Measurements from ENCODE around the gene ERC1. TPM values are rescaled to one million over a fixed set of nuclear protein-coding genes. Genes with fewer than 3 reads are reported as not detected.

Gene ERC1
- polyA plus RNA-seq, 1 donor from 2014 or later = 7.1 TPM

GRCh38 chr12:1126091-1126490 lies 135.1 kb downstream of the ERC1 start:
- H2AFZ ChIP-seq (ENCODE audit: low read depth, low read length) = no peak overlapping the region
- H3F3A ChIP-seq (ENCODE audit: insufficient read depth, low read length, poor library complexity, severe bottlenecking) = no peaks in the 10 kb centered on the region
- H3K27me3 ChIP-seq (ENCODE audit: insufficient read depth, low read depth, low read length) = no peaks in the 10 kb centered on the region
- H4K20me1 ChIP-seq (ENCODE audit: insufficient read depth) = no peaks in the 10 kb centered on the region
- no peaks in the 10 kb centered on the region for H3K9me3 ChIP-seq (ENCODE audit: low read length)
- H3K27ac ChIP-seq (ENCODE audit: low read length) = no peak overlapping the region
- no peak overlapping the region for H3K9ac ChIP-seq (ENCODE audit: low read length)
- no peaks in the 10 kb centered on the region for H3K36me3 ChIP-seq (ENCODE audit: insufficient read depth, low read length)
- TF ChIP-seq RAD21 (conservative IDR thresholded peaks at IDR 0.05) = no peak
- no peak for TF ChIP-seq SMC3 (conservative IDR thresholded peaks at IDR 0.05; ENCODE audit: poor library complexity)
- TF ChIP-seq MXI1 (conservative IDR thresholded peaks at IDR 0.05; ENCODE audit: poor library complexity, severe bottlenecking) = no peak
- TF ChIP-seq POLR2AphosphoS5 (IDR thresholded peaks at IDR 0.05) = no peak
- no peak for TF ChIP-seq REST (IDR thresholded peaks at IDR 0.05; ENCODE audit: borderline replicate concordance)
- no peak for TF ChIP-seq TAF1 (IDR thresholded peaks at IDR 0.05; ENCODE audit: low read depth)
- TF ChIP-seq EP300 (conservative IDR thresholded peaks at IDR 0.05; ENCODE audit: poor library complexity, severe bottlenecking) = no peak
- no peak for TF ChIP-seq EZH2 (IDR thresholded peaks at IDR 0.05; ENCODE audit: borderline replicate concordance, insufficient read depth, low read length, poor library complexity, severe bottlenecking)
- TF ChIP-seq, protein P1, sequence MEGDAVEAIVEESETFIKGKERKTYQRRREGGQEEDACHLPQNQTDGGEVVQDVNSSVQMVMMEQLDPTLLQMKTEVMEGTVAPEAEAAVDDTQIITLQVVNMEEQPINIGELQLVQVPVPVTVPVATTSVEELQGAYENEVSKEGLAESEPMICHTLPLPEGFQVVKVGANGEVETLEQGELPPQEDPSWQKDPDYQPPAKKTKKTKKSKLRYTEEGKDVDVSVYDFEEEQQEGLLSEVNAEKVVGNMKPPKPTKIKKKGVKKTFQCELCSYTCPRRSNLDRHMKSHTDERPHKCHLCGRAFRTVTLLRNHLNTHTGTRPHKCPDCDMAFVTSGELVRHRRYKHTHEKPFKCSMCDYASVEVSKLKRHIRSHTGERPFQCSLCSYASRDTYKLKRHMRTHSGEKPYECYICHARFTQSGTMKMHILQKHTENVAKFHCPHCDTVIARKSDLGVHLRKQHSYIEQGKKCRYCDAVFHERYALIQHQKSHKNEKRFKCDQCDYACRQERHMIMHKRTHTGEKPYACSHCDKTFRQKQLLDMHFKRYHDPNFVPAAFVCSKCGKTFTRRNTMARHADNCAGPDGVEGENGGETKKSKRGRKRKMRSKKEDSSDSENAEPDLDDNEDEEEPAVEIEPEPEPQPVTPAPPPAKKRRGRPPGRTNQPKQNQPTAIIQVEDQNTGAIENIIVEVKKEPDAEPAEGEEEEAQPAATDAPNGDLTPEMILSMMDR (IDR thresholded peaks at IDR 0.05; ENCODE audit: poor library complexity, severe bottlenecking) = no peak
- H3K9me2 ChIP-seq (ENCODE audit: insufficient read depth, low read length) = no peaks in the 10 kb centered on the region
- H3K4me3 ChIP-seq (ENCODE audit: low read length) = no peak overlapping the region
- H3K4me2 ChIP-seq (ENCODE audit: low read length) = no peak overlapping the region
- no peaks in the 10 kb centered on the region for H3K79me2 ChIP-seq (replicated peaks; ENCODE audit: insufficient read depth, low read length)

GRCh38 chr12:1127021-1127420 lies 136.0 kb downstream of the ERC1 start:
- no peak overlapping the region for H2AFZ ChIP-seq (ENCODE audit: low read depth, low read length)
- H3K27ac ChIP-seq (ENCODE audit: low read length) = no peak overlapping the region
- no peaks in the 10 kb centered on the region for H3K36me3 ChIP-seq (ENCODE audit: insufficient read depth, low read length)
- no peak overlapping the region for H3K4me3 ChIP-seq (ENCODE audit: low read length)
- H3K27me3 ChIP-seq (ENCODE audit: insufficient read depth, low read depth, low read length) = no peaks in the 10 kb centered on the region
- no peak for TF ChIP-seq SMC3 (conservative IDR thresholded peaks at IDR 0.05; ENCODE audit: poor library complexity)
- no peak for TF ChIP-seq RAD21 (conservative IDR thresholded peaks at IDR 0.05)
- TF ChIP-seq REST (IDR thresholded peaks at IDR 0.05; ENCODE audit: borderline replicate concordance) = no peak
- no peak for TF ChIP-seq EZH2 (IDR thresholded peaks at IDR 0.05; ENCODE audit: borderline replicate concordance, insufficient read depth, low read length, poor library complexity, severe bottlenecking)
- TF ChIP-seq TAF1 (IDR thresholded peaks at IDR 0.05; ENCODE audit: low read depth) = no peak
- no peak for TF ChIP-seq POLR2AphosphoS5 (IDR thresholded peaks at IDR 0.05)
- no peak for TF ChIP-seq EP300 (conservative IDR thresholded peaks at IDR 0.05; ENCODE audit: poor library complexity, severe bottlenecking)
- H3K79me2 ChIP-seq (replicated peaks; ENCODE audit: insufficient read depth, low read length) = no peaks in the 10 kb centered on the region
- no peaks in the 10 kb centered on the region for H3F3A ChIP-seq (ENCODE audit: insufficient read depth, low read length, poor library complexity, severe bottlenecking)
- no peak overlapping the region for H3K4me2 ChIP-seq (ENCODE audit: low read length)
- H4K20me1 ChIP-seq (ENCODE audit: insufficient read depth) = no peaks in the 10 kb centered on the region
- H3K9me3 ChIP-seq (ENCODE audit: low read length) = no peaks in the 10 kb centered on the region
- no peak overlapping the region for H3K9ac ChIP-seq (ENCODE audit: low read length)
- no peaks in the 10 kb centered on the region for H3K9me2 ChIP-seq (ENCODE audit: insufficient read depth, low read length)

Data from neural cell (in vitro differentiated cells).